GM12892 (cell line): Measurements from ENCODE around the gene PRR22.

Source experiments
- POLR2A ChIP-seq: IDR thresholded peaks from 2 replicates; pipeline ENCODE4 v1.6.1; 2011; ENCODE audit warnings: low read depth, low read length, control low read depth
- POLR2AphosphoS5 ChIP-seq: IDR thresholded peaks from 2 replicates; pipeline ENCODE4 v1.6.1; 2011; ENCODE audit warnings: low read depth, low read length, control low read depth

GRCh38 chr19:5792224-5792623 lies 7.7 kb upstream of the PRR22 start:
- TF ChIP-seq POLR2AphosphoS5 (no peak), POLR2A (no peak)
